ENCODE results near the gene DST. TPM values are rescaled to one million over a fixed set of nuclear protein-coding genes. Genes with fewer than 3 reads are reported as not detected.

Gene DST
- total RNA-seq, 1 donor: 19.2 TPM

- no peaks in the 10 kb centered on the region for H3K4me1 ChIP-seq (ENCODE audit: insufficient read depth, low read length)
- no peak overlapping the region for H3K4me3 ChIP-seq (ENCODE audit: low read length)
- no peaks in the 10 kb centered on the region for H3K9me3 ChIP-seq (ENCODE audit: low read depth, low read length)
- H3K27me3 ChIP-seq (ENCODE audit: insufficient read depth, low read length): no peaks in the 10 kb centered on the region
Observed at GRCh38 chr6:56652231-56652630, 9.5 kb upstream of the DST start.

GRCh38 chr6:56650191-56650590, 7.5 kb upstream of the DST start:
- H3K4me1 ChIP-seq (ENCODE audit: insufficient read depth, low read length): no peaks in the 10 kb centered on the region

GRCh38 chr6:56649782-56650181, 7.1 kb upstream of the DST start:
- H3K9me3 ChIP-seq (ENCODE audit: low read depth, low read length): no peaks in the 10 kb centered on the region
- H3K27me3 ChIP-seq (ENCODE audit: insufficient read depth, low read length): no peaks in the 10 kb centered on the region
- no peaks in the 10 kb centered on the region for H3K4me1 ChIP-seq (ENCODE audit: insufficient read depth, low read length)
- H3K4me3 ChIP-seq (ENCODE audit: low read length): no peak overlapping the region

More at GRCh38 chr6:56650191-56650590, 7.5 kb upstream of the DST start:
- no peak overlapping the region for H3K4me3 ChIP-seq (ENCODE audit: low read length)
- H3K27me3 ChIP-seq (ENCODE audit: insufficient read depth, low read length): no peaks in the 10 kb centered on the region
- H3K9me3 ChIP-seq (ENCODE audit: low read depth, low read length): no peaks in the 10 kb centered on the region

- no peak overlapping the region for H3K4me3 ChIP-seq (ENCODE audit: low read length)
Observed at GRCh38 chr6:56649053-56649769, 6.5 kb upstream of the DST start.

GRCh38 chr6:56647172-56647762, 4.6 kb upstream of the DST start:
- Histone ChIP-seq H3K9me3 (ENCODE audit: low read depth, low read length) (no peaks in the 10 kb centered on the region), H3K4me3 (ENCODE audit: low read length) (no peak overlapping the region)

More at GRCh38 chr6:56649053-56649769, 6.5 kb upstream of the DST start:
- H3K27me3 ChIP-seq (ENCODE audit: insufficient read depth, low read length): no peaks in the 10 kb centered on the region
- no peaks in the 10 kb centered on the region for H3K9me3 ChIP-seq (ENCODE audit: low read depth, low read length)
- no peaks in the 10 kb centered on the region for H3K4me1 ChIP-seq (ENCODE audit: insufficient read depth, low read length)

GRCh38 chr6:56644366-56644765, 1.7 kb upstream of the DST start:
- H3K27me3 ChIP-seq (ENCODE audit: insufficient read depth, low read length): no peaks in the 10 kb centered on the region
- H3K9me3 ChIP-seq (ENCODE audit: low read depth, low read length): no peaks in the 10 kb centered on the region
- no peak overlapping the region for H3K4me3 ChIP-seq (ENCODE audit: low read length)
- no peaks in the 10 kb centered on the region for H3K4me1 ChIP-seq (ENCODE audit: insufficient read depth, low read length)

More at GRCh38 chr6:56647172-56647762, 4.6 kb upstream of the DST start:
- Histone ChIP-seq H3K4me1 (ENCODE audit: insufficient read depth, low read length) (no peaks in the 10 kb centered on the region), H3K27me3 (ENCODE audit: insufficient read depth, low read length) (no peaks in the 10 kb centered on the region)

GRCh38 chr6:56643379-56644089, 845 bp upstream of the DST start:
- H3K4me3 ChIP-seq (ENCODE audit: low read length): no peak overlapping the region
- no peaks in the 10 kb centered on the region for H3K9me3 ChIP-seq (ENCODE audit: low read depth, low read length)
- H3K4me1 ChIP-seq (ENCODE audit: insufficient read depth, low read length): no peaks in the 10 kb centered on the region
- no peaks in the 10 kb centered on the region for H3K27me3 ChIP-seq (ENCODE audit: insufficient read depth, low read length)

GRCh38 chr6:56640374-56640773, 2.3 kb downstream of the DST start:
- Histone ChIP-seq H3K27me3 (ENCODE audit: insufficient read depth, low read length) (no peaks in the 10 kb centered on the region), H3K9me3 (ENCODE audit: low read depth, low read length) (no peaks in the 10 kb centered on the region), H3K4me1 (ENCODE audit: insufficient read depth, low read length) (no peaks in the 10 kb centered on the region), H3K4me3 (ENCODE audit: low read length) (no peak overlapping the region)

- H3K4me3 ChIP-seq (ENCODE audit: low read length): no peak overlapping the region
- no peaks in the 10 kb centered on the region for H3K27me3 ChIP-seq (ENCODE audit: insufficient read depth, low read length)
- H3K4me1 ChIP-seq (ENCODE audit: insufficient read depth, low read length): no peaks in the 10 kb centered on the region
- H3K9me3 ChIP-seq (ENCODE audit: low read depth, low read length): no peaks in the 10 kb centered on the region
Observed at GRCh38 chr6:56638760-56639159, 3.9 kb downstream of the DST start.

GRCh38 chr6:56637640-56638039, 5.0 kb downstream of the DST start:
- Histone ChIP-seq H3K4me3 (ENCODE audit: low read length) (no peak overlapping the region), H3K9me3 (ENCODE audit: low read depth, low read length) (no peaks in the 10 kb centered on the region), H3K4me1 (ENCODE audit: insufficient read depth, low read length) (no peaks in the 10 kb centered on the region)

GRCh38 chr6:56628105-56628504, 14.6 kb downstream of the DST start:
- Histone ChIP-seq H3K4me3 (ENCODE audit: low read length) (no peak overlapping the region), H3K9me3 (ENCODE audit: low read depth, low read length) (no peaks in the 10 kb centered on the region), H3K4me1 (ENCODE audit: insufficient read depth, low read length) (no peaks in the 10 kb centered on the region), H3K27me3 (ENCODE audit: insufficient read depth, low read length) (no peaks in the 10 kb centered on the region)

More at GRCh38 chr6:56637640-56638039, 5.0 kb downstream of the DST start:
- no peaks in the 10 kb centered on the region for H3K27me3 ChIP-seq (ENCODE audit: insufficient read depth, low read length)

GRCh38 chr6:56625356-56625755, 17.3 kb downstream of the DST start:
- no peak overlapping the region for H3K4me3 ChIP-seq (ENCODE audit: low read length)
- no peaks in the 10 kb centered on the region for H3K27me3 ChIP-seq (ENCODE audit: insufficient read depth, low read length)
- no peaks in the 10 kb centered on the region for H3K9me3 ChIP-seq (ENCODE audit: low read depth, low read length)
- no peaks in the 10 kb centered on the region for H3K4me1 ChIP-seq (ENCODE audit: insufficient read depth, low read length)

GRCh38 chr6:56624728-56625069, 18.0 kb downstream of the DST start:
- H3K9me3 ChIP-seq (ENCODE audit: low read depth, low read length): no peaks in the 10 kb centered on the region
- H3K27me3 ChIP-seq (ENCODE audit: insufficient read depth, low read length): no peaks in the 10 kb centered on the region
- H3K4me3 ChIP-seq (ENCODE audit: low read length): no peak overlapping the region
- H3K4me1 ChIP-seq (ENCODE audit: insufficient read depth, low read length): no peaks in the 10 kb centered on the region

- Histone ChIP-seq H3K4me1 (ENCODE audit: insufficient read depth, low read length) (no peaks in the 10 kb centered on the region), H3K4me3 (ENCODE audit: low read length) (no peak overlapping the region), H3K9me3 (ENCODE audit: low read depth, low read length) (no peaks in the 10 kb centered on the region), H3K27me3 (ENCODE audit: insufficient read depth, low read length) (no peaks in the 10 kb centered on the region)
Observed at GRCh38 chr6:56624046-56624727, 18.5 kb downstream of the DST start.

- Histone ChIP-seq H3K27me3 (ENCODE audit: insufficient read depth, low read length) (no peaks in the 10 kb centered on the region), H3K4me1 (ENCODE audit: insufficient read depth, low read length) (no peaks in the 10 kb centered on the region), H3K4me3 (ENCODE audit: low read length) (no peak overlapping the region), H3K9me3 (ENCODE audit: low read depth, low read length) (no peaks in the 10 kb centered on the region)
Observed at GRCh38 chr6:56620229-56620868, 22.3 kb downstream of the DST start.

Measured in mononuclear cell (primary cell).